DMS114 treated with DMSO at 0.1 percent for 48 hours (cell line): ENCODE results near the gene SYTL1.

Experiments
- DNase-seq: peaks from one replicate; lab custom pipeline; 2025; ENCODE audit not compliant: unreplicated experiment; lab: John Stamatoyannopoulos, UW

Gene SYTL1

DNA sequence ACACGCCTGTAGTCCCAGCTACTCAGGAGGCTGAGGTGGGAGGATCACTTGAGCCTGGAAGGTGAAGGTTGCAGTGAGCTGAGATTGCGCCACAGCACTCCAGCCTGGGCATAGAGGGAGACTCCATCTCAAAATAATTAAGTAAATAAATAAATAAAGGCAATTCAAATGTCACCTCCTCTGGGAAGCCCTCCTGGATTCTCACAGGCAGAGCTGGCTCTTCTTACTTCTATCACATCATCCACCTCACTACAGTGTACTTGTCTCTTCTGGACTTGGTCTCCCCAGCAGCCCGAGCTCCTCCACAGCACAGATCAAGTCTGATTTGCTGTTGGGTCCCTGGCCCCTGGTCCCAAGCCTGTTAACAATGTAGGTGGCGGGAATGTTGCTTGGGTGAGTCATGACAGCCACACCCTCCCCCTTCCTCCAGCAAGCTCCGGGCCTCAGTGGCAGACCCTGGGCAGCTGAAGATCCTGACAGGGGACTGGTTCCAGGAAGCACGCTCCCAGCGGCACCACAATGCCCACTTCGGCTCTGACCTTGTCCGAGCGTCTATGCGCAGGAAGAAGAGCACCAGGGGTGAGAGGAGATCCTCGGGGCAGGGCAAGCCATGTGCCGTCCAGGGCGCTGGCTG is 5.3 kb downstream of the SYTL1 start:
- no peak for DNase-seq

DNA sequence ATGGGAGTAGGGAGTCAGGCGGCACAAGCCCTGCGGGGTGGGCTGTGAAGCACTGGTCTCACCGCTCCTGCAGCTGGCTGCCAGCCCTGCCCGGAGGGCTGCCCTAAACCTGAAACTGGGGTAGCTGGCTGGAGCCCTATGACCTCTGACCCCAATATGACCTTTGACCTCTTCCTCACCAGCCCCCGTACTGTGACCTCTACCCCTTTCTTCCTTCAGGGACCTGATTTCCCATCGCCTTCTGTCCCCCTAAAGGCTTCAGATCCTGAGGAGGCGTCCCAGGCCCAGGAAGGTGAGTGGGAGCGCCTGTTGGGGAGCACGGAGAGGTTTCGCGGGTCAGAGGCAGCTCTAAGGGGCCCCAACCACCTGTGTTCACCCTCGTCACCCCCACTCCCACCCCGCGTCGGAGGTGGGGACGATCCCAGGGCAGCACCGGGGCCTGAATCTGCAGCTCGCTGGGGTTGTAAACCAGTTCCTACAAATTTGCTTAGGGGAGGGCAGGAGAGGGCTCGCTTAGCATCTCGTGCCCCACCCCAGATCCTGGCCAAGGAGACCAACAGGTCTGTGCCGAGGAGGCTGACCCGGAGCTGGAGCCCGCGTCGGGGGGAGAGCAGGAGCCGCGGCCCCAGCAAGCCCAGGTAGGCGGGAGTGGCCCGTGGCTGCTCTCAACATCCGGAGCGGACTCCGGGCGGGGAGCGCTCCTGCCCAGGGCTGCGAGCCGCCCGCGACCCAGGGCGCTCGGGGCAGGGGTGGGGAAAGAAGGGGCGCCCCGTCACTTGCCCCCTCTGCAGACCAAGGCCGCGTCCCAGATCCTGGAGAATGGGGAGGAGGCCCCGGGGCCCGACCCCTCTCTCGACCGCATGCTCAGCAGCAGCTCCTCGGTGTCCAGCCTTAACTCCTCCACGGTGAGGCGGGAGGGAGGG is 7.3 kb downstream of the SYTL1 start:
- DNase-seq, result no peak

- no peak for DNase-seq
Observed at GRCh38 chr1:27349784-27350662, 8.2 kb downstream of the SYTL1 start.

- DNase-seq, result no peak
Observed at GRCh38 chr1:27350663-27351540, 9.1 kb downstream of the SYTL1 start.

DNA sequence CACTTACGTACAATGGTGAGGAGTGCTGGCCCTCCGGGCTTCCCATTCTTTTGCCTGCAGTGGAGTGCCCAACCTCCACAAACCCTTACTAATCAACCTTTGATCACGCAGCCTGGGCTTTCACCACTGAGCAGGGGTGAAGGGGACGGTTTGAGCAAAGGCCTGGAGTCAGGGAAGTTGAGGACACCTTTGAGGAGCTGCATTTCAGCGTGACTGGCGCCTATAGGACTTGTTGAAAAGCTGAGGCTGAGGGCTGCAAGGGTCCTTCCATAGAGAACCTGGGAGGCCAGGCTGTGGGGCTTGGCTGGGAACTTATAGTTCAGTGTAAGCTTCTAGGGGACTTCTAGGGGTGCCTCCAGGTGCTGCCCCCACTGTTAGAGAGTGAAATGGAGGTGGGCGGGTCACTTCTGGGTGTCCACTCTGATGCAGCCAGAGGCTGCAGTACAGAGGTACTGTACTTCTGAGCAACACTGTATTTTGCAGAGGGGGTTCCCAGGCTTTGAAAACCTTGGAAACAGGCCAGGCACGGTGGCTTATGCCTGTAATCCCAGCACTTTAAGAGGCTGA is 9.8 kb downstream of the SYTL1 start:
- DNase-seq, result no peak

DNA sequence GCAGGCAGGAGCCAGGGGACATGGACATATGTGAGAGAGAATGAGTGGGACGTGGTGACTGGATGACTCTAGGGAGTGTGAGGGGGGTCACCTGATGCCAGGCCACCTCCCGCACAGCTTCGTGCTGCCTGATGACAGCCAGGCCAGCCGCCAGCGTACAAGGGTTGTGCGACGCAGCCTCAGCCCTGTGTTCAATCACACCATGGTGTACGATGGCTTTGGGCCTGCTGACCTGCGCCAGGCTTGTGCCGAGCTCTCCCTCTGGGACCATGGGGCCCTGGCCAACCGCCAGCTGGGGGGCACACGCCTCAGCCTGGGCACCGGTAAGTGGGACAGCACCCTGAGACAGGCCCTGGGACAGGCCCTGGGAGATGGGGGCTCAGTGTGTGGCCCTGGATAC is 11.3 kb downstream of the SYTL1 start:
- no peak for DNase-seq

- no peak for DNase-seq
Observed at GRCh38 chr1:27353629-27354028, 11.8 kb downstream of the SYTL1 start.

- DNase-seq, result no peak
Observed at GRCh38 chr1:27355683-27356082, 13.9 kb downstream of the SYTL1 start.

DNA sequence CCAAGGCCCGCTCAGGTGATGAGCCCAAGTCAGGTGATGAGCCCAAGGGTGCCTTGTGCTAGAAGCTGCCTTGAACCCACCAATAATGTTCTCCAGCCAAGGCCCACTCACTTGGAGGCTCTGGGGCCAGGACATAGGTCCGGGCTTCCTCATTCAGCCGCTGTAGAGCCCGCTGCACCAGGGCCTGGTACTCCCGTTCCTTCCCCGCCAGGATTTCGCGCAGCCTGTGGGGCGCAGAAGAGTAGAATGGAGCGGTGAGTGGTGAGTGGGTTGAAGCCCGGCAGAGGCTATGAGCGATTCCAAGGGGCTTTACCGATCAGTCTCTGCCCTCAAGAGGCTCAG is 14.4 kb downstream of the SYTL1 start:
- no peak for DNase-seq

DNA sequence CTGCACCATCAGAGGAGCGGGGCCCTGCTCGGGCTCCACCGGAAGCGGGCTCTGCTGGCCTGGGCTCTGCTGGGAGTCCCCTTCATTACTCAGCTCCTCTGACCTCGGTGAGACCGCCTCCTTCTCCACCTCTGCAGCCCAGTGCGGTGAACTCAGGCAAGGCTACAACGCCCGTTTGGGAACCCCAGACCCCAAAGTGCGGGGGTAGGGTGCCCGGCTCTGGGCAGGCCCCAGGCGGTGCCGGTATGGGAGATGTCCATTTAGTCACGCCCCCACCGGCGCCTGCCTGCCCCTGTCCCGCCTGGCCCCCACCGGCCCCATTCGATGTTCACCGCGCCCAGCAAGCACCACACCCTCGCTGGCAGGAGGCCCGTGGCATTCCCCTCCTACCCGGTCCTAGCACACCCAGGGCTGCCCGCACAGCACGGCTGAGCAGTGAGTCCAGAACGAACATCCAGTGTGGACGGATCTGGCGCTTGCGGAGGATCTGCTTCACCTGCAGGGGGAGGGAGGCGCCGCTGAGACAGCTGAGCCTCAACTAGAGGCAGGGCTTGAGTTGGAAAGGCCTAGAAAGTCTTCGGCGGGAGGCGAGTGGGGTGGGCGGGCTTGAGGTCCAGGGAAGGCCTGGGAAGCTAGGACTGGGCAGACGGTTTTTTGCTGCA is 14.9 kb downstream of the SYTL1 start:
- DNase-seq, result no peak

DNA sequence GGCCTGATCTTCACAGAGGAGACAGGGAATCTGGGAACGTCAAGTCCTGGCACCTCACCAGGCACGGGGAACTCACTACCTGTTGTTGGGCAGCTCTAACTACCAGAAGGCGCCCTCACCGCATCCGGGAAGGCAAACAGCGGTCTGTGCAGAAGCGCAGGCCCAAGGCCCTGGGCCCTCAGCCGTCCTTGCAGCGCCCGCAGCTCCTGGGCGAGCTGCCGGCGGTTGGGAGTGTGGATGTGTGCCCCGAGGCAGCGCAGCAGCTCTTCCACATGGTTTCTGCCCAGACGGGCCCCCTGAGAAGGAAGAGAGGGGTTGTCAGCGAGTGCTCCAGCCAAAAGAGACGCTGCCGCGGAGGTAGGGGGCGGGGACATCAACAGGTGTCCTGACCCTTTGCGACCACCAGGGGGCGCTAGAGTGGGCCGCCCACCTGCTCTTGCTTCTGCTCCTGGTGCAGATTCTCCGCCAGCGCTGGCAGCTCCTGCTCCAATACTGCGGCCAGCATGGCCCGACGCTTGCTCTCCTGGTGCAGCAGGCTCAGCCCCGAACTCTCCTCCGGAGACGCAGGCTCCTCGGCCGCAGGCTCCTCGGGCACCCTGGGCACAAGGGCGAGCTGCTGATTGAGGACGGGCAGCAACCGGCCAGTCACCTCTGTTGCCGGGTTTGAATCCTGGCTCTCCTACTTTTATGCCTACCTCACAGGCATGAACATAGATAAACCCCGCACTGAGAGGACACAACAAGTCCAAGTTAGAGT is 15.6 kb downstream of the SYTL1 start:
- DNase-seq, result peak; percentile 14

DNA sequence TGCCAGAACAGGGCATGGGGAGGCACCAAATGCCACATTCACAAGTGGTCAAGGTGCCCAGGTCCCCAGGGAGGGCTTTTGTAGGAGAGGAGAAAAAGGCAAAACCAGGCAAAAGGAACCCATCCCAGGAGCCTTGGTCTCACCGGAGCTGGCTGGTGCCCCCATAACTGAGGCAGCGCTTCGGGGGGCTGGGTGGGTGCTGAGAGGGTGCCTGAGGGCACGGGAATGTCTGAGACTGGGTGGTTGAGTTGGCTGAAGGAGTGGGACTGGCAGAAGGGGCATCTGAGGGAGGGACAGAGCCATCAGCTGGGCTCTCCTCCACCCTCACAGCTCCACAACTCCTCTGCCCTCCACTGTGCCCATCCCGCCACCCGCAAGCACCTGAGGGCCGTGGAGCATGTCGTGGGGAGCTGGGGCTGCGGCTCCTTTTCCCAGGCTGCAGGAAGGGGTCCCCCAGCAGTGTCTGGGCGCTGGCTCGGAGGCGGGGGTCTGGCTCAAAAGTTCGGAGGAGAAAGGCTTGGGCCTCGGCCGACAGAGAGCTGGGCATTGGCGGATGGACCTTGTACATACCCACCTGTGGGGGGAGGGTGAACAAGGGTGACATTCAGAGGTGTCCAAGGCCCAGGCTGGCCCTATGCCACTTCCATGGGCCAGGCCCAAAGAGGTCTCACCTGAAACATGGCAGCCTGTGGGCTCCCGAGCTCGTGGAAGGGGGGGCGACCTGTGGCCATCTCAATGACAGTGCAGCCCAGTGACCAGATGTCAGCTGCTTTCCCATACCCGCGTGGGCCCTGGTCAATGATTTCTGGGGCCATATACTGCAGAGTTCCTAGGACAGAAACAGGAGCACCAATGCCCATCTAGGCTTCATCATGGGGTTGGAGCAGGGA is 16.5 kb downstream of the SYTL1 start:
- no peak for DNase-seq

DNA sequence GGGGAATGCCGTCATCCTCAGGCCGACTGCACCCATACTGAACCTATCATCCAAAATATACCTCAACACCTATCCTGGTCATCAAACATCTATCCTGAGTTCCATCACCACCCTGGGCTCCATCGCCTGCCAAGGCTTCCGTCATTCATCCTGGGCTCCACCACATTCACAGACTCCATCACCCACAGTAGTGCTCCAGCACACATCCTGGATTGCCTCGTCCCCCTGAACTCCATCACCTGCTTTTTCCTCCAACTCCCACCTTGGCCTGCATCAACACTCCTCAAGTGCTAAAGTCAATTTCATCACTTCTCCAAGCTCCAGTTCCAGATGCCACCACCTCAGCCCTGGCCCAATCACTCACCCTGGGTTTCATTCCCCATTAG is 17.1 kb downstream of the SYTL1 start:
- no peak for DNase-seq

DNA sequence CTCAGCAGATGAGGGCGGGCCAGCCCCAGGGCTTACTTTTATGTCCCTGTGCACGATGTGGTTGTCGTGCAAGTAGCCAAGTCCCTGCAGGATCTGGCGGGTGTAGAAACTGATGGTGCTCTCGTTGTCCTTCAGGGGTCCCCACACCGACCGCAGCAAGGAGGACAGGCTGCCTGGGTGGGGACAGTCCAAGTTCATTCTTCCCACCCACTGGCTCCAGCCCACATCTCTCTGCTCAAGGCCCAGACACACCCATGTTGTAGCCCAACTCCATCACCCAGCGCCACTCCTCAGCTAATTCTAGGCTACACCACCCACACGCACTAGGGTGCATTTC is 18.0 kb downstream of the SYTL1 start:
- no peak for DNase-seq

- no peak for DNase-seq
Observed at GRCh38 chr1:27360159-27361043, 18.6 kb downstream of the SYTL1 start.

GRCh38 chr1:27361044-27361402 is 19.2 kb downstream of the SYTL1 start:
- DNase-seq, result no peak

DNA sequence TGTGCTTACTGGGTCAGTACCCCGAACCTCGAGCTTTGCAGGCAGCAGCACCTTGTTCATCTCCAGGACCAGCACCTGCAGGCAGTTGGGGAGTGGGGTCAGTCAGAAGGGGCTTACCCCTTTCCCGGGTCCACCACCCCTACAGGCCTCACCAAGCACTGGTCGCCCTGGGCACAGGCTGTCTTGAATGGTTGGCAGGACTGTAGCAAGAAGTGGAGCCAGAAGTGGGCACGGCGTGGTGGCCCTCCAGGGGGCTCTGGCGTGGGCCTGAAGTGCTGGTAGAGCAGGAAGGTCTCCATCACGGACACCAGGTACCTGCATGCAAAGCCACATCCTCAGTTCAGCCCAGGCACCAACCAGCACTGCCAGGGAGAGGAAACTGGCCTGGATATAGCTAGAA is 19.7 kb downstream of the SYTL1 start:
- DNase-seq, result no peak
